Activated CD4-positive, CD25-positive, alpha-beta regulatory T cell treated with anti-CD3 and anti-CD28 coated beads, Interleukin-2, amount 50 U/mL, for 16 hours (primary cell): ENCODE measurements around the gene SPEN.
A peak's percentile ranks its signal among the peaks of the same experiment; 100 is the strongest.
"Not testable (repeated sequence)": the region's sequence is repeated elsewhere in the genome, so short reads cannot be mapped to it uniquely, and the experiment has no call there.

ENCODE experiments used
- DNase-seq: peaks from one replicate; pipeline ENCODE4 v3.0.0-alpha.2; 2020; ENCODE audit warnings: low read depth, low spot score

The SPEN gene, protein sequence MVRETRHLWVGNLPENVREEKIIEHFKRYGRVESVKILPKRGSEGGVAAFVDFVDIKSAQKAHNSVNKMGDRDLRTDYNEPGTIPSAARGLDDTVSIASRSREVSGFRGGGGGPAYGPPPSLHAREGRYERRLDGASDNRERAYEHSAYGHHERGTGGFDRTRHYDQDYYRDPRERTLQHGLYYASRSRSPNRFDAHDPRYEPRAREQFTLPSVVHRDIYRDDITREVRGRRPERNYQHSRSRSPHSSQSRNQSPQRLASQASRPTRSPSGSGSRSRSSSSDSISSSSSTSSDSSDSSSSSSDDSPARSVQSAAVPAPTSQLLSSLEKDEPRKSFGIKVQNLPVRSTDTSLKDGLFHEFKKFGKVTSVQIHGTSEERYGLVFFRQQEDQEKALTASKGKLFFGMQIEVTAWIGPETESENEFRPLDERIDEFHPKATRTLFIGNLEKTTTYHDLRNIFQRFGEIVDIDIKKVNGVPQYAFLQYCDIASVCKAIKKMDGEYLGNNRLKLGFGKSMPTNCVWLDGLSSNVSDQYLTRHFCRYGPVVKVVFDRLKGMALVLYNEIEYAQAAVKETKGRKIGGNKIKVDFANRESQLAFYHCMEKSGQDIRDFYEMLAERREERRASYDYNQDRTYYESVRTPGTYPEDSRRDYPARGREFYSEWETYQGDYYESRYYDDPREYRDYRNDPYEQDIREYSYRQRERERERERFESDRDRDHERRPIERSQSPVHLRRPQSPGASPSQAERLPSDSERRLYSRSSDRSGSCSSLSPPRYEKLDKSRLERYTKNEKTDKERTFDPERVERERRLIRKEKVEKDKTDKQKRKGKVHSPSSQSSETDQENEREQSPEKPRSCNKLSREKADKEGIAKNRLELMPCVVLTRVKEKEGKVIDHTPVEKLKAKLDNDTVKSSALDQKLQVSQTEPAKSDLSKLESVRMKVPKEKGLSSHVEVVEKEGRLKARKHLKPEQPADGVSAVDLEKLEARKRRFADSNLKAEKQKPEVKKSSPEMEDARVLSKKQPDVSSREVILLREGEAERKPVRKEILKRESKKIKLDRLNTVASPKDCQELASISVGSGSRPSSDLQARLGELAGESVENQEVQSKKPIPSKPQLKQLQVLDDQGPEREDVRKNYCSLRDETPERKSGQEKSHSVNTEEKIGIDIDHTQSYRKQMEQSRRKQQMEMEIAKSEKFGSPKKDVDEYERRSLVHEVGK (N-terminal part only)

DNA sequence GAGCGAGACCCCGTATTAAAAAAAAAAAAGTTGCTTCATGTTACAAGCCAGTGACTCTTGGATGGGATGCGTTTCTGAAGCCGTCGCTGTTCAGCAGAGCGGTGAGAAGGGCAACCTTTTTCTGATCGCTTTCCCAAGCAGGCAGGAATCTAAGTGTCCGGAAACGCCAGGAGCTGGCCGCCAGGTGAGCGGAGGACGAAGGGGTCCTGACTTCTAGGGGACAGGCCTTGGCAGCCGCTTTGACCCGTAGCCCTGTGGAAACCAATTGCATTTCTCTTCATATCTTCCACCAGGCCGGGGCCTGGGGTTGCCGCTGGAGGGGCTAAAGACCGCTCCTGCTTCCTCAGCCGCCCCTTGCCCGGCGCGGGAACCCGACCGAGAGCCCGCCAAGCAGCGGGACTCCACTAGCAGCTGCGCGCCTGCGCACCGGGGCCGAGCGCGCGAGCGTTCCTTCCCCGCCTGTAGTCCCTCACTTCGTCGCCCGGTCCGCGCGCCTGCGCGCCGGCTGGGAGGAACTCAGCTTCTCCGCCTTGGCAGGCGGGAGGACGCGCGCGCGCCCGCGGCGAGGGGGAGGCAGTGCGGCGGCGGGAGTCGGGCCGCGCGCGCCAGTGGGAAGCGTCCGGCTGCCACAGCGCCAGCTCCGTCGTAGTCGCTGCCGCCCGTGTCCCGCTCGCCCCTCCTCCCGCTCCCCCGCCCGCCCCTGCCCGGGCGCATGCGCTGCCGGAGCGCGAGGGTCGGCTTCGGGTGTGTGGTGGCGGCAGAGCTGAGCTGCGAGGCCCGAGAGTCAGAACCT lies at the start of gene SPEN:
TSS of gene SPEN (plus strand) at position 608 of the 793 bp plus-strand sequence. CDS start 361 bp downstream, outside the sequence.
- DNase-seq: peak; percentile 96

DNA sequence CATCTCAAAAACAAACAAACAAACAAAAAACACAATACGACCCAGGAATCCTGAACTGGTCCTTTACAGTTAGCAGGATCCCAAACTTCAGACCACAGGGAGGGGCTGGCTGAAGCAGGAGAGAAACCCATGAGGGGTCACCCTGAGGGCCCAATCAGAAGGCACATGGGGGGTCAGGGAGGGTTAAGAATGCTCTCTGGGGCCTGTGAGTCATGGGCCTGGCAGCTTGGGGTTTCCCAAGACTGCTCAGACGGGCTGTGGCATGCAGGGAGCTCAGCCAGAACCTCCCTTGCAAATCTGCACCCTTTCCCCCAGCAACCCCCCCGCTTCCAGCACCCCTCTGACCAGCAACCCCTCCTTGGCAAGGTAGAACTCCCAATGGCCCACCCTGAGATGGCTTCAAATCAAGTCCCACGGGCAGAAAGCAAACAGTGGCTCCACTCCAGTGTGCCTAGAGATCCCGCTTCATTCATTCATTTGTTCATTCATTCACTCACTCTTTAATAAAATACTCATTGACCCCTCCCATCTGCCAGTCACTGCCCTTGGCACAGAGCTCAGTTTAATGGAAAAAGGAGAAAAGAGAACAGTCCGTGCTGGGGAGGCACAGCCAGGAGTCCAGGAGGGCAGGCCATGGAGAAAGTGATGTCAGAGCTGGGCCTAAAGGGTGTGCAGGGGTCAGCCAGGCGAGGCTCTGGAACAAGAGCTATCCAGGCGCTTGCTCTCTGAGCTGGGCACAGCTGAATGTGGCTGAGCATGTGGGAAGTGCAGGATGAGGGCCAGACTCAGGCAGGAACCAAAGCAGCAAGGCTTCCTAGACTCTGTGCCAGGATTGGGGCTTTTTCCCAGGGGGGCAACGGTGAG lies 48.3 kb upstream of the SPEN start:
- no peak for DNase-seq

DNA sequence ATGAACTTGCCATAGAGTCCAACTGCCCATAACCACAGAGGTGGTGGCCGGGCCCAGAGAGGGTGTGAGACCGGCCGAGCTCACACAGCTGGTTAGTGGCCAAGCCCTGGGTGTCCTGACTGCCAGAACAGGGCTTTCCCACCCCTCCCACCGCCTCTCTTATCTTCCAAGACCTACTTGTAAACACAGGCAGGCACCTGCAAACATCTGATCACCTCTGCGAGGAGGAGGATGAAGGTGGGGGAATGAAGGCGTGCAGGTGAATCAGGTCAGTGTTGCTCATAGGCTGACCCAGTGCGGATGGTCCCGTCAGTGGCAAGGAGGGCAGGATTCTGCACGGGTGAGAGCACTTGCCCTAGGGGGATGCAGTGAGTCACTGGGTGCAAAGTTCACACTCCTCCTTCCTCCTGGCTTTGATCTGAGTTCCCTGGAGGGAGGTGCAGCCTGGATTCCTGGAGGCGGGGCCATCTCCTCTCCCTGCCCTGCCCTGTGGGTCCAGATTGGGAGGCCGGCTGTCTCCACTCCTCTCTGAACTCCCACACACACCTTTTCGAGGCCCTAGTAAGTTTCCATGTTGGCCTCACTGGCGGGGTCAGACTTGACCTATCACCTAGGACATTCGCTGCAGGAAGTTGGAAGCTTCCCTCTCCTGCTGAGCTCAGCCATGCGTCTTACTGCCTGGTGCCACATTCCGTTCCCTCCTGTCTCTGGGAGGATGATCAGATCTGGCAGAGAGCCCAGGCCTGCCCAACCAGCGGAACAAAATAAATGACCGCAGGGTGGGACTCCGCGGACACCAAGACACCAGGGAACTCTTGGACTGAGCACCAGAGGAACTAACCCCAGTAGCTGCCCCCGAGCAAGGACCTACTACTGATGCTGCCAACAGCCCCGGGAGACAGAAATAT lies 47.3 kb upstream of the SPEN start:
- DNase-seq: no peak

DNA sequence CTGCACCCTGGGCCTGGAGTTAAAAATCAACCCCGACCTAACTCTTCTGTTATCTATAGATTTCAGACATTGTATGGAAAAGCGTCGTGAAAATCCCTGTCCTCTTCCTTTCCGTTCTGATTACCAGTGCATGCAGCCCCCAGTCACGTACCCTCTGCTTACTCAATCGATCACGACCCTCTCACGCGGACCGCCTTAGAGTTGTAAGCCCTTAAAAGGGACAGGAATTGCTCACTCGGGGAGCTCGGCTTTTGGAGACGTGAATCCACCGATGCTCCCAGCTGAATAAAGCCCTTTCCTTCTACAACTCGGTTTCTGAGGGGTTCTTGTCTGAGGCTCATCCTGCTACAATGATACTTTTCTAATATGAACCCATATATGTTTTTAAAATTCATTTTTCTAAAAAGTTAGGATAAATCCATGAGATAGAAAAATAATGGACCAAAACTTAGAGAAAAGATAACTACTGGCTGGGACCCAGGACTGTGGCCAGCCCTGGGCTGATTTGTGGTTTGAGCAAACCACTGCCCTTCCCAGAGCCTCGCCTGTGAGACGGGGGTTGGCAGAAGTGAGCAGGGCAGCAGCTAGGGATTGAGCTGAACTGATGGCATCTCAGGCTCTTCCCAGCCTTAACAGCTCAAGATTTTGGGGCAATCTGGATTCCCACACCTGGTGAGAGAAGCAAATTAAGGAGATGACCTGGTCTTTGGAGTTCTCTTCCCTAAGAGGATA lies 45.1 kb upstream of the SPEN start:
- no peak for DNase-seq

DNA sequence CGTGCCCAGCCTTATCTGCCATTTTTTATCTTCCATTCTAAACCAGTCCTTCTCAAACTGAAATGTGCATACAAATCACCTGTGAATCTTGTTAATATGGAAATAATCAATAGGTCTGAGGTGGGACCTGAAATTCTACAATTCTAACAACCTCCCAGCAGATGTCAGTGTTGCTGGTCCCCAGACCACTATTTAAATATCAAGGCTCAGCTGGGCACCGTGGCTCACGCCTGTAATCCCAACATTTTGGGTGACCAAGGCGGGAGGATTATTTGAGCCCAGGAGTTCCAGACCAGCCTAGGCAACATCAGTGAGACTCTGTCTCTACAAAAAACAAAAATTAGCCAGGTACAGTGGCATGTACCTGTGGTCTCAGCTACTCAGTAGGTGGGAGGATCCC lies 44.1 kb upstream of the SPEN start:
- DNase-seq: no peak

DNA sequence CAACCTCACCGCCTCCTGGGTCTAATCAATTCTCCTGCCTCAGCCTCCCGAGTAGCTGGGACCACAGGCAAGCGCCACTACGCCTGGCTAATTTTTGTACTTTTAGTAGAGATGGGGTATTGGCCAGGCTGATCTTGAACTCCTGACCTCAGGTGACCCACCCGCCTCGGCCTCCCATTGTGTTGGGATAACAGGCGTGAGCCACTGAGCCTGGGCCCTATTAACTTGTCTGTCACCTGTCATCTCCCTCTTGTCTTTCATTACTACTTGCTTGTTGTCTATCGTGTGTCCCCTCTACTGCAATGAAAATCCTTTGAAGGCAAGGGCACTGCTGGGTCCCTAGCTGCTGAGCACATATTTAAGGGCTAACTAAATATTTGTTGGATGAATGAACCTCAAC lies 43.4 kb upstream of the SPEN start:
- no peak for DNase-seq

DNA sequence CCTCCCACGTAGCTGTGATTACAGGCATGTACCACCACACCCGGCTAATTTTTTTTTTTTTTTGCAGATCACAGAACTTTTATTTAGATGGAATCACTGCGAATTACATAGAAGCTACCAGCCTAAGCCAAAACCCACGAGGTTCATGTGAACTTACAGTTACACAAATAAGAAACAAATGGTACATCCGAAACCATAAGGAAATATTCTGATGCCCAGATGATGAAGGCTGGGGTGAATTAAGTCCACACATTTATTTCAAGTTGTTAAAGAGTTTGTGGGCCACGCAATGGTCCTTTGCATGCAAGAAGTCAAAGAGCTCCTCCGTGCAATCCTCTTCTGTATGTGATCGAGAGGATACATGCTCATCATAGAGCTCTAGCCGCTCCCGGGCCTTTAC lies 40.4 kb upstream of the SPEN start:
- DNase-seq: no peak

DNA sequence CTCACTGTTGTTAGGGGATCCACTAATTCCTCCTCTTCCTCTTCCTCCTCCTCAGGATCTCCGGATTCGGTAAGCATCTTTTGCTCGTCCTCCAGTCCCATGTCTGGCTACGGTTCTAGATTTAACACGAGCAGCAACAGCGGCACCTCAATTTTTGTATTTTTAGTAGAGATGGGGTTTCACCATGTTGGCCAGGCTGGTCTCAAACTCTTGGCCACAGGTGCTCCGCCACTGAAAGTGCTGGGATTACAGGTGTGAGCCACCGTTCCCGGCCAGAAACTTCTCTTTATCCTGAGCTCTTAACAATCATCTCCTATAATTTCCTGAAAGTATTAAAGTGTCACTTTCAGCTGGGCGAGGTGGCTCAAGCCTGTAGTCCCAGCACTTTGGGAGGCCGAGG lies 40.0 kb upstream of the SPEN start, which contains the start of gene UQCRHL:
TSS of gene UQCRHL (minus strand) at position 101 of the 400 bp plus-strand sequence. CDS start at position 101, 0 bp downstream.
- DNase-seq: not testable (repeated sequence)

DNA sequence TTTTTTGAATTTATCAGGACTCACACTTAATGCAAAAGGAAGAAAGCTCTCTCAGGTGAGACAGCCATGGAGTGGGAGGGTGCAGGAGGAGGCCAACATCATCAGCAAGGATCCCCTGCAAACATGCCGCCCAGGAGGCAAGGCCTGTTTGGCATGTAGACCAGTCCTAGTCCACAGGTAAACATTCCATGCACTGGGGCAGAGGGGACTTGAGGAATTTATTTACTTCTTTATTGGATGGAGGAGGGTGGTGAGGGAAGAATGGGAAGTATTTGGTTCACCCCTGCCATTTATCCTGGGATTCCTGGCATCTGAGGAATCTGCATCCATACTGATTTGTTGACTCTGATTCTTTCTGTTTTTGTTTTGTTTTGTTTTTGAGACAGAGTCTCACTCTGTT lies 38.6 kb upstream of the SPEN start:
- no peak for DNase-seq

DNA sequence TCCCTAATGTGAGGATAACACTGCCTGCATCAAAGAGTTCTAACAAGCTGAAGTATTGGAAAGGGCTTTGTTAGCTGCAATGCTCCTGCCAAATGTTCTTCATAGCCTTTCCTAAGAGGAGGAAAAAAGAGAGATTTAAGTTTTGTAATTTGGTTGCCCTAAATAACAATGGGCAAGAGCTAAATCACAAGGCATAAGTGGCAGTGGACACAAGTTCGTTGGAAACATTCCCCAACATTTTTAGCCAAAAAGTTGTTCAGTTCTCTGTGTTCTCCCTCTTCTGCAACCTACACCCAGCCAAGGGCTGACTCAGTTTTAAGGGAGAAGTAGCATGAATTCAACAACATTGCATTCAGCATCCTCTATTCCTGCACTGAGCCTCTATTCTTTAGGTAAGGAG lies 37.4 kb upstream of the SPEN start:
- DNase-seq: no peak

DNA sequence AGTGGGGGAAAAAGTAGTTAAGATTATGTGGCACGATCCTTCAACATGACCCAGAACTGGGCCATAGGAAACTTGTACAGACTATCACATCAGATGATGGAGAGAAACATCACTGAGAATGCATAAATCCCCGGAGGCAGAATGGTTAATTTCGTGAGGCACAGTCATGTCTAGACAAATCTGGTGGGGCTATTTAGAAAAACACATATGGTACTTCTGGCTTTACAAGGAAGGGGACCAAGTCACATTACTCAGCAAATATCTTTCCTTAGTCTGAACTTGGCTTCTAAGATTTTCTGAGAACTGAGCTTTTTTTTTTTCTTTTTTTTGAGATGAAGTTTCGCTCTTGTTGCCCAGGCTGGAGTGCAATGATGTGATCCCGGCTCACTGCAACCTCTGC lies 30.8 kb upstream of the SPEN start:
- no peak for DNase-seq

DNA sequence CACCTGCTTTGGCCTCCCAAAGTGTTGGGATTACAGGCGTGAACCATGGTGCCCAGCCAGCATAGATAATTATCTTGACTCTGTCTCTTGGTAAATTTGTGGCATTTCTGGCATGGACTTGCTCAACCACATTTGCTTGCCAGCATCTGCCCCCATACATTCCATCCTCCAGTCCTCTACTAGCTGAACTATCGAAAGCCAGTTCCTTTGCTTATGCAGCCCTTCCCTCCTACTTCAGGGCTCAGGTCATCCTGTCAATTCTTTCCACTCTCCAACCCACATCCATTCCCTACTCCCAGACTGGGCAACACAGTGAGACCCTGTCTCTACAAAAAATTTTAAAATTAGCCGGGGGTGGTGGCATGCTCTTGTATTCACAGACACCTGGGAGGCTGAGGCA lies 27.0 kb upstream of the SPEN start:
- DNase-seq: no peak

DNA sequence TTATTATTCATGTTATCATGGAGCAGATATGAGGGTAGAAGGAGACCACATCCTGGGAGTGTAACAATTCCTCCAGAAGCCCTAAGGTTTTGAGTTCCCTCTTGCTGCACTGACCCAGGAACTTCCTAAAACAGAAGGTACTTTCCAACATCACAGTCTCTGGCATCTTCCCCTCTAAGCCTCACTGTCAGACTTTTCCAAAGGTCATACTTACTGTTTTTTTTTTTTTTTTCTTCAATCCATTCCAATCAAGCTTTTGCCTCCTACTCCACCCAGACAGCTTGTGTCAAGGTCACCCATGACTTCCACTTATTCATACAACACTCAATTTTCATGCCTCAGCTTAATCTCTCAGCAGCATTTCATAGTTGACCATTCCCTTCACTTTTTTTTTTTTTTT lies 21.7 kb upstream of the SPEN start:
- no peak for DNase-seq

DNA sequence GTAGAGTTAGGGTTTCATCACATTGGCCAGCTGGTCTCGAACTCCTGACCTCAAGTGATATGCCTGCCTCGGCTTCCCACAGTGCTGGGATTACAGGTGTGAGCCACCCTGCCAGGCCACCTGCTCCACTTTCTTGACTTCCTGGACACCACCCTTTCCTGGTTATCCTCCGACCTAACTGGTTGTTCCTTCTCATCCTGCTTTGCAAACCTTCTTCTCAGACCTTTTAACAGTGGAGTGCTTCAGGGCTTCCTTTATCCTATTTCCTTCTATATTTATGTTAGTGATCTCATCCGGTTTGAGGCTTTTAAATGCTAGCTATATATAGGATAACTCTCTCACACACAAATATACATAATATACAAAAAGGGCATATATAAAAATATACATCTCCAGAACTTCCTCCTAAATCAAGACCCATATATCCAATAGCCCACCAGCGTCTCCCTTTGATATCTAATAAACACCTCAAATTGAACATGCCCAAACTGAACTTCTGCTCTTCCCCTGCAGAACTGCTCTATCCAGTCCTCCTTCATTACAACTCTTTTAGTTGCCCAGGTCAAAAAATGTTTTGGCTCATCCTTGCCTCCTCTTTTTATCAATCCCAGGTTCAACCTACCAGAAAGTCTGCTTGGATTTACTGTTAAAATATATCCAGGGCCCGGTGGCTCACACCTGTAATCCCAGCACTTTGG lies 20.5 kb upstream of the SPEN start:
- DNase-seq: no peak

DNA sequence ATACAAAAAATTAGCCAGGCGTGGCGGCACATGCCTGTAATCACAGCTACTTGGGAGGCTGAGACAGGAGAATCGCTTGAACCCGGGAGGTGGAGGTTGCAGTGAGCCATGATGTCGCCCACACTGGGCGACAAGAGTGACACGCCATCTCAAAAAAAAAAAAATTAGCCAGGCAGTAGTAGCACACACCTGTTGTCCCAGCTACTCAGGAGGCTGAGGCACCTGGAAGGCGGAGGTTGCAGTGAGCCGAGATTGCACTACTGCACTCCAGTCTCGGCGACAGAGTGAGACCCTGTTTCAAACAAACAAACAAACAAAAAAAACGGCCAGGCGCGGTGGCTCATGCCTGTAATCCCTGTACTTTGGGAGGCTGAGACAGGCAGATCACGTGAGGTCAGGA lies 19.9 kb upstream of the SPEN start:
- DNase-seq: not testable (repeated sequence)

DNA sequence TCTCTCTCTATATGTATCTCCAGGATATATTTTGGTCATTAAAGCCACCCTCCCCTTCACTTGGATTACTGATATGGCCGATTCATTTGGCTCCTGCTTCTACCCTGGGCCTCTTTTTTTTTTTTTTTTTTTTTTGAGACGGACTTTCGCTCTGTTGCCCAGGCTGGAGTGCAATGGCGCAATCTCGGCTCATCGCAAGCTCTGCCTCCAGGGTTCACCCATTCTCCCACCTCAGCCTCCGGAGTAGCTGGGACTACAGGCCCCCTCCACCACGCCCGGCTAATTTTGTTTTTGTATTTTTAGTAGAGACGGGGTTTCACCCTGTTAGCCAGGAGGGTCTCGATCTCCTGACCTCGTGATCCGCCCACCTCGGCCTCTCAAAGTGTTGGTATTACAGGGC lies 18.6 kb upstream of the SPEN start:
- not testable (repeated sequence) for DNase-seq

DNA sequence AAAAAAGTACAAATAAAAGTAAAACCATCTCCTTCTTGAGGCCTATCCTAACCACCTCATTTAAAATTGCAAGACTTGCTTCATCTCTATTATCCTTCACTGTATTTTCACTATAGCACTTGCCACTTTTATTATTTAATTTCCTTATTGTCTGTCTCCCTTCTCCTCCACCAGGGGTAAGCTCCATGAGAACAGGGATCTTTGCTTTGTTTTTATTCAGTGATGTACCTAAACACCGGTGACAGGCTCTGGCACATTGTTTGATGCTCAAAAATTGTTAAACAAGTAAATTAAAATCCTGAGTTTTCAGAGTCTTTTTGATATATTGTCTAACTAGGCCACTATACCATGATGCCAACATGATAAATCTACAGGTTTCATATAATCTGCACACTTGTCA lies 17.2 kb upstream of the SPEN start:
- no peak for DNase-seq
